ENCODE results near the gene NGB.
"Not testable (repeated sequence)": the region's sequence is repeated elsewhere in the genome, so short reads cannot be mapped to it uniquely, and the experiment has no call there.

The NGB gene, protein sequence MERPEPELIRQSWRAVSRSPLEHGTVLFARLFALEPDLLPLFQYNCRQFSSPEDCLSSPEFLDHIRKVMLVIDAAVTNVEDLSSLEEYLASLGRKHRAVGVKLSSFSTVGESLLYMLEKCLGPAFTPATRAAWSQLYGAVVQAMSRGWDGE

DNA sequence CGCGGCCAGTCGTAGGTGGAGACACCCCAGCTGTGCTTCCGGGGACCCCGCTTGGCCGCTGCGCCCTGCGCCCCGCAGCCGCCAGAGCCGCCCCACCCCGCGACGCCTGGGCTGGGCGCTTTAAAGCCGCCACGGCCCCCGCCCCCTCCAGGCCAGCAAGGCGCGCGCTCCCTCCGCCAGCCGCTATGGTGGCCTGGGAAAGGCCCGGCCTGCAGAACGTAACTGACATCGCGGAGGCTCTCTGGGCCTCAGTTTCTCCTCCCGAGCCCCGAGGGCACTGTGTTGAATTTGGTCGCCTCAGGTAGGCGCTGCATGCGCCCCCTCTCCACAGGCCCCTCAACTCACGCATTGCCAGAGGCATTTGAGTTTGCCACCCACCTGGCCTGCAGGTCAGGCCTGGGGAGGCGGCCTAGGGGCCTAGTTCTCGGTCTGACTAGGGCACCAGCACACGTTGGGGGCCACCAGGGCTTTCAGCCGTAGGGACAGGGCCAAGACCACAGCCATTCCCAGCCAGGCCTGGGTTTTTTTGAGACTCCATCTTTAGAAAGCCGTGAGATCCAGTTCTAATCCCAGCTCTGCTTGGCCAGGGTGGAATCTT is at the start of gene NGB:
Gene NGB (minus strand): TSS at position 94 of the 598 bp plus-strand sequence. CDS start 269 bp downstream, outside the sequence.
- Histone ChIP-seq H3K27ac (ENCODE audit: low read length) (no peak within 1 kb of the TSS), H3K9me3 (ENCODE audit: control insufficient read depth in 2 of 2, low read length in 2 of 2) (peaks cover 5 to 9% of the 10 kb centered on the region in 2 donors), H3K36me3 (ENCODE audit: control insufficient read depth in 2 of 2, insufficient read depth in 2 of 2, low read length in 2 of 2) (no peaks in the 10 kb centered on the region), H3K4me1 (ENCODE audit: control insufficient read depth, insufficient read depth, low read length) (no peaks in the 10 kb centered on the region), H3K9ac (ENCODE audit: low read length in 2 of 2) (no peak within 1 kb of the TSS), H3K4me3 (ENCODE audit: low read length in 2 of 2) (no peak within 1 kb of the TSS), H3K27me3 (ENCODE audit: control insufficient read depth in 1 of 2, insufficient read depth in 2 of 2, low read length in 2 of 2) (peaks cover 15 to 19% of the 10 kb centered on the region in 2 donors)

DNA sequence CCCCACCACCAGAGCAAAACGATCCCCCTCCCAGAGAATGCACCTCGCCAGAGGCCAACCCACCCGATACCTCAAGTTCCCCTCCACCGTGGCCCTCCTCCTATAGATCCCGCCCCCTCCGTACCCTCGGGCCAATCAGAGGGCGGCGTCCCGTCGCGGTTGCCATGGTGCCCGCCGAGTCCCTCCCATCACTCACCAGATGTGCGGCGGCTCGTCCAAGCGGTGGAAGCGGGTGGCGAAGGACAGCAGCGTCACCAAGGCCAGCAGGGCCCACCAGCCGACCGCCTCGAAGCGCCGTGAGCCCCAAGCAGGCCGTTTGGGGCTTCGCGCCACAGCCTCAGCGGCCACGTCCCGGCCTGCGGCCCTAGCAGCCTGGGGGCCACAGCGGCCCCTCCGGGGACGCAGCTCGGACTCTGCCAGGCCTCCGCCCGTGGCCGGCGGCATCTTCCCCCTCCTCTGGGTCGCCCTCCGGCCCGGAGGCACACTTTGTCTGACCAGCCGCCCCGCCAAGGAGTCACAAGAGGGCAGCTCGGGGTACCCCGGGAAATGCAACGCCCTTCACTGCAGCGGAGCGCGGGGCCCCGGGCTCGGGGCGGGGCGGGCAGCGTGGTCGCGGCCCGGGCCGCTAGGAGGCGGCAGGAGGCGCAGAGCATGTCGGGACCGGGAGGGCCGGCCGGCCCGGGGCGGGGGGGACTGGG is 49.4 kb upstream of the NGB start, which contains the start of gene POMT2:
Gene POMT2 (minus strand): TSS at position 646 of the 698 bp plus-strand sequence. CDS start 202 bp downstream, at position 444.
- no peaks in the 10 kb centered on the region for H3K9me3 ChIP-seq (ENCODE audit: control insufficient read depth in 2 of 2, low read length in 2 of 2)
- H3K27ac ChIP-seq (ENCODE audit: low read length) = peak within 1 kb of the TSS; percentile 95
- peaks cover 27% of the 10 kb centered on the region for H3K4me1 ChIP-seq (ENCODE audit: control insufficient read depth, insufficient read depth, low read length)
- no peaks in the 10 kb centered on the region for H3K36me3 ChIP-seq (ENCODE audit: control insufficient read depth in 2 of 2, insufficient read depth in 2 of 2, low read length in 2 of 2)
- no peaks in the 10 kb centered on the region for H3K27me3 ChIP-seq (ENCODE audit: control insufficient read depth in 1 of 2, insufficient read depth in 2 of 2, low read length in 2 of 2)
- peak within 1 kb of the TSS; percentile 80 to 95 for H3K4me3 ChIP-seq (ENCODE audit: low read length in 2 of 2)
- peak within 1 kb of the TSS; percentile 76 to 87 for H3K9ac ChIP-seq (ENCODE audit: low read length in 2 of 2)

DNA sequence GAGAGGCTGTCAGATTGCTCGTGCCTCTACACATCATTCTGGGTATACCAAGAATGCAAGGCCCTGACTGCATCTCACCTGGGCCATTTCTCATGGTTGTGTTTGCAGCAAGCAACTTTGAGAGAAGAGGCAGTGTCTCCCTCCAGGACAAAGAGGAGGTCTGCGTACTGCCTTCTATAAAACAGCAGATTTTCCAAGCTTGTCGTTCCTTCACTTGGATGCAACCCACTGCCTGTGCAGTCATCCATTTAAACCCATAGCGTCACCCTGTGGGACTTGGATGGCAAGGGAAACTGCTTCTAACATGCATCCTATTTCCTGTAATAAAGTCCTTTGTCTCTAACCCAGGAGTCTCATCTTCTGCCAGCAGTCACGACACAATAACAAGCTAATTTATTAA is 48.4 kb upstream of the NGB start:
- Histone ChIP-seq H3K27me3 (ENCODE audit: control insufficient read depth in 1 of 2, insufficient read depth in 2 of 2, low read length in 2 of 2) (no peaks in the 10 kb centered on the region), H3K4me3 (ENCODE audit: low read length in 2 of 2) (no peak overlapping the region), H3K27ac (ENCODE audit: low read length) (no peak overlapping the region), H3K9ac (ENCODE audit: low read length in 2 of 2) (peak overlapping the region in 1 of 2 donors; percentile 13), H3K4me1 (ENCODE audit: control insufficient read depth, insufficient read depth, low read length) (peaks cover 28% of the 10 kb centered on the region), H3K36me3 (ENCODE audit: control insufficient read depth in 2 of 2, insufficient read depth in 2 of 2, low read length in 2 of 2) (no peaks in the 10 kb centered on the region), H3K9me3 (ENCODE audit: control insufficient read depth in 2 of 2, low read length in 2 of 2) (no peaks in the 10 kb centered on the region)

DNA sequence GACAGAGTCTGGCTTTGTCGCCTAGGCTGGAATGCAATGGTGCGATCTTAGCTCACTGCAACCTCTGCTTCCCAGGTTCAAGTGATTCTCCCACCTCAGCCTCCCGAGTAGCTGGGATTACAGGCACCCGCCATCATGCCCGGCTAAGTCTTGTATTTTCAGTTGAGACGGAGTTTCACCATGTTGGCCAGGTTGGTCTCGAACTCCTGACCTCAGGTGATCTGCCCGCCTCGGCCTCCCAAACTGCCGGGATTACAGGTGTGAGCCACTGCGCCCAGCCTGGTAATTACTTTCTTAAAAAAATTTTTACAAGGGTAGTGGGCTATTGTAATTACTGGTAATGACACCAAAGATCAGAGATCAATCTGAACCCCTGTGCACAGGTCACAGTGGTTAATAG is 47.8 kb upstream of the NGB start:
- peaks cover 34% of the 10 kb centered on the region for H3K4me1 ChIP-seq (ENCODE audit: control insufficient read depth, insufficient read depth, low read length)
- not testable (repeated sequence) for H3K9me3 ChIP-seq (ENCODE audit: control insufficient read depth in 2 of 2, low read length in 2 of 2); H3K27ac ChIP-seq (ENCODE audit: low read length); H3K36me3 ChIP-seq (ENCODE audit: control insufficient read depth in 2 of 2, insufficient read depth in 2 of 2, low read length in 2 of 2); H3K27me3 ChIP-seq (ENCODE audit: control insufficient read depth in 1 of 2, insufficient read depth in 2 of 2, low read length in 2 of 2); H3K9ac ChIP-seq (ENCODE audit: low read length in 2 of 2); H3K4me3 ChIP-seq (ENCODE audit: low read length in 2 of 2)

DNA sequence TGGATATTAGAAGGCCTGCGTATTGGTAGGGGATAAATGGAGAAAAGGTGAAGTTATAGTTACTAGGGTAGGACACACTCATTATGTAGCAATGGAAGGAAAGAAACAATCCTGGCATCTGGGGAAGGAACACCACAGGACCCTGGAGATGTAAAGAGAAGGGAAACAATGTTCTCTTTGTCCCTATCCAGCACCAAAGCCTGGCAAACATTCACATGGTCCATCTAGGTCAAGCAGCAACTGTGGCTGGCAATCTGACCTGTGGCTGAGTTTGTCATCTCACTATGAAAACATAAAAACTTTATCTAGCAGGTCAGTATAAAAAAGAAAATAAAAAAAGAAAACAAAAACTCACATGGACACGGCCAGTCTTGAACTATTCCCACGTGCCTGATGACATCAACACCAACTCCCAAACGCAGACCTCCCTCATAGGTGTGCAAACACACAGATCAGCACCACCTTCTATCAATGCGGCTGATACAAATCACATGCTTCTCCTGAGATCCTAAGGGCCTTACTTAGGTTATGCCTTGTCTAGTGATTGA is 47.1 kb upstream of the NGB start:
- Histone ChIP-seq H3K27me3 (ENCODE audit: control insufficient read depth in 1 of 2, insufficient read depth in 2 of 2, low read length in 2 of 2) (no peaks in the 10 kb centered on the region), H3K4me3 (ENCODE audit: low read length in 2 of 2) (no peak overlapping the region), H3K27ac (ENCODE audit: low read length) (no peak overlapping the region), H3K9ac (ENCODE audit: low read length in 2 of 2) (peak overlapping the region in 1 of 2 donors; percentile 21), H3K9me3 (ENCODE audit: control insufficient read depth in 2 of 2, low read length in 2 of 2) (no peaks in the 10 kb centered on the region), H3K4me1 (ENCODE audit: control insufficient read depth, insufficient read depth, low read length) (peaks cover 34% of the 10 kb centered on the region), H3K36me3 (ENCODE audit: control insufficient read depth in 2 of 2, insufficient read depth in 2 of 2, low read length in 2 of 2) (no peaks in the 10 kb centered on the region)

DNA sequence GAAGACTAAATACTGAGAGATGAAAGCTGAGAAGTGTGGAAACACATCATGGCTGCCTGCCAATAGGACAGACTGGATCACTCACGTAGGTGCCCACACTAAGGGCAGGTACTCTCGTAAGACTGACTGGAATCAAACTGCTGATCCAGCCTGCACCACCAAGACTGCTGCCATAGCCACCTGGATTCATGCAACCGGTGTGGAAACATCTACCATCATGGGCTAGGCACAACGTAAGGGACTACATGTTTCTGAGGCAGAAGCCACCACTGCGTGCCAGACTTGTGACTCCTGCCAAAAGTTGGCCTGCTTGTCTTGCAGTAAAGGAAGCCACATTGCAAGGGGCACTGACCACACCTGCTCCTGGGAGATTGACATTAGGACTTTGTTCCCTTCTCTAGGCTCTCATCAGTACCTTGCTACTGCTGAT is 45.9 kb upstream of the NGB start:
- no peak overlapping the region for H3K27ac ChIP-seq (ENCODE audit: low read length)
- no peak overlapping the region for H3K4me3 ChIP-seq (ENCODE audit: low read length in 2 of 2)
- no peak overlapping the region for H3K9ac ChIP-seq (ENCODE audit: low read length in 2 of 2)
- H3K36me3 ChIP-seq (ENCODE audit: control insufficient read depth in 2 of 2, insufficient read depth in 2 of 2, low read length in 2 of 2) = no peaks in the 10 kb centered on the region
- no peaks in the 10 kb centered on the region for H3K27me3 ChIP-seq (ENCODE audit: control insufficient read depth in 1 of 2, insufficient read depth in 2 of 2, low read length in 2 of 2)
- H3K9me3 ChIP-seq (ENCODE audit: control insufficient read depth in 2 of 2, low read length in 2 of 2) = no peaks in the 10 kb centered on the region
- peaks cover 27% of the 10 kb centered on the region for H3K4me1 ChIP-seq (ENCODE audit: control insufficient read depth, insufficient read depth, low read length)

DNA sequence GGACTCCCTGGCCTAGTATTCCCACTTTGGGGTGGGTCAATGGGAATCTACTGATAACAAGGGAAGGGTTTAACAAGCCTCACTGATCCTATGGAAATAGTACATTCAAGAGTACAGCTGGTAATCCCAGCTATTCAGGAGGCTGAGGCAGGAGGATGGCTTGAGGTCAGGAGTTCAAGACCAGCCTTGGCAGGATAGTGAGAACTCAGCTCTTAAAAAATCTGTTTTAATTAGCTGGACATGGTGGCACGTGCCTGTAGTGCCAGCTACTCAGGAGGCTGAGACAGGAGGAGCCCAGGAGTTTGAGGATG is 45.1 kb upstream of the NGB start:
- Histone ChIP-seq H3K27me3 (ENCODE audit: control insufficient read depth in 1 of 2, insufficient read depth in 2 of 2, low read length in 2 of 2) (no peaks in the 10 kb centered on the region), H3K4me1 (ENCODE audit: control insufficient read depth, insufficient read depth, low read length) (peaks cover 26% of the 10 kb centered on the region), H3K9ac (ENCODE audit: low read length in 2 of 2) (no peak overlapping the region), H3K9me3 (ENCODE audit: control insufficient read depth in 2 of 2, low read length in 2 of 2) (no peaks in the 10 kb centered on the region), H3K4me3 (ENCODE audit: low read length in 2 of 2) (no peak overlapping the region), H3K36me3 (ENCODE audit: control insufficient read depth in 2 of 2, insufficient read depth in 2 of 2, low read length in 2 of 2) (no peaks in the 10 kb centered on the region), H3K27ac (ENCODE audit: low read length) (no peak overlapping the region)

DNA sequence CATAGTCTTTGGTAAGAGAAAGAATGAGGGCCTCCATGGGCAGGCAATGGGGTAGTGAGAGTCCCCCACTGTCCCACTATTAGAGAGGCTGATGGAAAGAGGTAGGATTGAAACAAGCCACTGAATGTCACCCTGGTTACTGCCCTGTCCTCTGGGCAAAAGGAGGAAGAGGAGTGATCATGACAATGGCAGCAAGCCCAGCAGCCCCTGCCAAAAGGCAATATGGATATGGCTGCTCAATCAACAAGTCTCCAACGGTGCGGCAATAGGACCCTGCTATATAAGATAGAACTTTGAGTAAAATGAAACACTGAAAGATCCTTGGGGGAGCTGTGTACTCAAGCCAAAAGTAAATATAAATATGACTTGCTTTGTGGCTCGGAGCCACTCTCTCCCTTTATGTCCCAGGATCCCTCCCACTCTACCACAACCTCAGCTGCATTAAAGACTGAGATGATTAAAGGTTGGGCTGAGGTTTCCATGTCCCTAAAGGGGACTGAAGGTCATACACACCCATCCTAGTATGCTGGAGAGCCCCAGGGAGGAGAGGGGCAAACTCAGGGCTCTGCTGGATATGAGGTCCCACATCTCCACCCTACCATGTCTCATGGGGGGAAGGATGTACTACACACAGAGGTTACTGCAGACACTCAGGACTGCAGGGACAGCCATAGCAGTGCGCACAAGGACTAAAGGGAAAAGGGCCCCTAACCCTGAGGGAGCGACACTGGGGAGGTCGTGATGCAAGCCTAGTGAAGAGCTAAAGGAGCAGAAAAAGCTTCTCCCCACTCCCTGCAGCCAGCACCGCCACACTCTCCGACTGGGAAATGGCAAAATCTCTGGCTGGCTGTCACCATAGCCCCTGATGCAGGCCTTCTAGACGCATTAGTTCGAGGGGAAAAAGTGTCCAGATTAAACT is 43.8 kb upstream of the NGB start:
- Histone ChIP-seq H3K4me3 (ENCODE audit: low read length in 2 of 2) (no peak overlapping the region), H3K9ac (ENCODE audit: low read length in 2 of 2) (no peak overlapping the region), H3K9me3 (ENCODE audit: control insufficient read depth in 2 of 2, low read length in 2 of 2) (no peaks in the 10 kb centered on the region), H3K27me3 (ENCODE audit: control insufficient read depth in 1 of 2, insufficient read depth in 2 of 2, low read length in 2 of 2) (no peaks in the 10 kb centered on the region), H3K4me1 (ENCODE audit: control insufficient read depth, insufficient read depth, low read length) (peaks cover 20% of the 10 kb centered on the region), H3K27ac (ENCODE audit: low read length) (no peak overlapping the region), H3K36me3 (ENCODE audit: control insufficient read depth in 2 of 2, insufficient read depth in 2 of 2, low read length in 2 of 2) (no peaks in the 10 kb centered on the region)

DNA sequence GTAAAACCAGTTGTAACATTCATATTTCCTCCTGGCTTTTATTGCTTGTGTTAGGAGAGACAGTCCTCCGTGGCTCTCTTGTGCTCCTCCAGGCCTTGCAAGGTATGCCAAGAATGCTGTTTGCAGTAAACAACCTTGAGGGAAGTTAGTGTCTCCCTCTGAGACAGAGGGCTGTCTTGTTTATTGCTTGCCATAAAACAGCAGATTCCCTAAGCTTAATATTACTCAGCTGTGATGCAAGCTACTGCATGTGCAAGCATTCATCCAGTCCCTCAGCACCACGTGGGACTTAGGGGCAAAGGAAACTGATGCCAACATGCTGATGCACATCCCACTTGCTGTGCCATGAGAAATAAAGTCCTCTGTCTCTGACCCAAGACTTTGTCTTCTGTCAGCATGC is 43.0 kb upstream of the NGB start:
- H3K9ac ChIP-seq (ENCODE audit: low read length in 2 of 2) = peak overlapping the region in 1 of 2 donors; percentile 13
- no peaks in the 10 kb centered on the region for H3K36me3 ChIP-seq (ENCODE audit: control insufficient read depth in 2 of 2, insufficient read depth in 2 of 2, low read length in 2 of 2)
- H3K4me3 ChIP-seq (ENCODE audit: low read length in 2 of 2) = no peak overlapping the region
- no peak overlapping the region for H3K27ac ChIP-seq (ENCODE audit: low read length)
- H3K4me1 ChIP-seq (ENCODE audit: control insufficient read depth, insufficient read depth, low read length) = peaks cover 13% of the 10 kb centered on the region
- H3K27me3 ChIP-seq (ENCODE audit: control insufficient read depth in 1 of 2, insufficient read depth in 2 of 2, low read length in 2 of 2) = no peaks in the 10 kb centered on the region
- H3K9me3 ChIP-seq (ENCODE audit: control insufficient read depth in 2 of 2, low read length in 2 of 2) = no peaks in the 10 kb centered on the region

DNA sequence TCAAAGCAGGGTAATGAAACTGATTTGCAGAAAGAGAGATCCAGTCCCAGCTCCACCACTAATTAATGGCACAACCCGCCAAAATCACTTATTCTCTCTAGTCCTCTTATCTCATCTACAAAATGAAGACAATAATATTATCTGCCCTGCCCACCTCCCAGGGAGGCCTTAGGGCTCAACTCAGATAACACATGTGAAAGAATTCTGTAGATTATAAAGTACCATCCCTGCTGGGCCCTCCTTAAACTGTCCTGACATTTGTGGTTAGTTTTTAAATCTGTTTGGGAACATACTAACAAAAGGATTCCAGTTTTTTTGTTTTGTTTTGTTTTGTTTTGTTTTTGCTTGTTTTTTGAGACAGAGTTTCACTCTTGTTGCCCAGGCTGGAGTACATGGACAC is 42.4 kb upstream of the NGB start:
- H3K27ac ChIP-seq (ENCODE audit: low read length) = no peak overlapping the region
- peaks cover 12% of the 10 kb centered on the region for H3K4me1 ChIP-seq (ENCODE audit: control insufficient read depth, insufficient read depth, low read length)

More for the DNA sequence above, 42.4 kb upstream of the NGB start:
- Histone ChIP-seq H3K27me3 (ENCODE audit: control insufficient read depth in 1 of 2, insufficient read depth in 2 of 2, low read length in 2 of 2) (no peaks in the 10 kb centered on the region), H3K36me3 (ENCODE audit: control insufficient read depth in 2 of 2, insufficient read depth in 2 of 2, low read length in 2 of 2) (no peaks in the 10 kb centered on the region), H3K9me3 (ENCODE audit: control insufficient read depth in 2 of 2, low read length in 2 of 2) (no peaks in the 10 kb centered on the region), H3K4me3 (ENCODE audit: low read length in 2 of 2) (no peak overlapping the region), H3K9ac (ENCODE audit: low read length in 2 of 2) (no peak overlapping the region)
